ENCODE data around the gene MASP1.

The MASP1 gene

DNA sequence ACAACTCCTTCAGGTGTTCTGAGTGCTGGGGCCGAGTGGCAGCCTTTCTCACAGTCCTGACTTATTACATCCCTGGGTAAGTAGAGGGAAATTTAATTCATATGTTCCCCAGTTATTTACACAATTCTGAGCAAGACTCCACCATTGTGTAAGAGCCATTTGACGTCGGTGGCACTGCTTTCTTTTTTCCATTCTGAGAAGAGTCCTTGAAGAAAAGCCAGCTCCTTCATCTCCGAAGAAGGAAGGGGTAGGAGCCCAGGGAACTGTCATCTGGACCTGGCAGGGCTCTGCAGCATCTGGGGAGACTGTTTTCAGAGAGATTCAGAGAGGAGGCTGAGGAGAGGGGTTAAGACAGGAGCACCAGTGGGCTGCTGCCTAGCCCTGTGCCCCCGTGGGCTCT lies 22.6 kb upstream of the MASP1 start:
- H3K27ac ChIP-seq, result no peak overlapping the region

DNA sequence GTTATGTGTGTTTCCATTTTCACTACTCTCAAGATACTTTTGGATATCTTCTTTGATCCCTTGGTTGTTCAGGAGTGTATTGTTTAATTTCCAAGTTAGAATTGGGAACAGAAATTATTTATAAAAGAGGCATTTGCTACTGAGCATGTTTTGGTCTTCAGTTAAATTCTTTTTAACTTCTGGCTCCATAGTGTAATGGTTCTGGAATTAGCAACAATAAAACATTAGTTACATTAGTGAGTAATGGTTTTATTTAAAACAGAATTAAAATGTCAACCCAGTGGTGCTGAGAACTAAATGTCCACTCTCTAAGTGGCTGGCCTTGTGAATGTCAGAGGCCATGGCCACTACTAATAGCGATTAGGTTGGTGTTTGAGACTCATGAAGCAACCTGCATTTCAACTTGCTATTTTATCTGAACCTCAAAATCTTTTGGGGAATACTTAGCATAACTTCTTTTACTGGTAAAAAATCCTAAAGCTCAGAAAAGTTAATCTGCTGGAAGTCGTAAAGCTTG lies 19.5 kb upstream of the MASP1 start:
- no peak for TF ChIP-seq ZFX (IDR thresholded peaks at IDR 0.05; ENCODE audit: borderline replicate concordance)
- TF ChIP-seq, protein P1, sequence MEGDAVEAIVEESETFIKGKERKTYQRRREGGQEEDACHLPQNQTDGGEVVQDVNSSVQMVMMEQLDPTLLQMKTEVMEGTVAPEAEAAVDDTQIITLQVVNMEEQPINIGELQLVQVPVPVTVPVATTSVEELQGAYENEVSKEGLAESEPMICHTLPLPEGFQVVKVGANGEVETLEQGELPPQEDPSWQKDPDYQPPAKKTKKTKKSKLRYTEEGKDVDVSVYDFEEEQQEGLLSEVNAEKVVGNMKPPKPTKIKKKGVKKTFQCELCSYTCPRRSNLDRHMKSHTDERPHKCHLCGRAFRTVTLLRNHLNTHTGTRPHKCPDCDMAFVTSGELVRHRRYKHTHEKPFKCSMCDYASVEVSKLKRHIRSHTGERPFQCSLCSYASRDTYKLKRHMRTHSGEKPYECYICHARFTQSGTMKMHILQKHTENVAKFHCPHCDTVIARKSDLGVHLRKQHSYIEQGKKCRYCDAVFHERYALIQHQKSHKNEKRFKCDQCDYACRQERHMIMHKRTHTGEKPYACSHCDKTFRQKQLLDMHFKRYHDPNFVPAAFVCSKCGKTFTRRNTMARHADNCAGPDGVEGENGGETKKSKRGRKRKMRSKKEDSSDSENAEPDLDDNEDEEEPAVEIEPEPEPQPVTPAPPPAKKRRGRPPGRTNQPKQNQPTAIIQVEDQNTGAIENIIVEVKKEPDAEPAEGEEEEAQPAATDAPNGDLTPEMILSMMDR (IDR thresholded peaks at IDR 0.05), result no peak
- H3K27ac ChIP-seq, result no peak overlapping the region

More for the DNA sequence above, 22.6 kb upstream of the MASP1 start:
- TF ChIP-seq, protein P1 (IDR thresholded peaks at IDR 0.05), result no peak
- TF ChIP-seq ZFX (IDR thresholded peaks at IDR 0.05; ENCODE audit: borderline replicate concordance), result no peak

GRCh38 chr3:187310226-187310625 lies 18.7 kb upstream of the MASP1 start:
- H3K27ac ChIP-seq, result no peak overlapping the region
- TF ChIP-seq ZFX (IDR thresholded peaks at IDR 0.05; ENCODE audit: borderline replicate concordance), result no peak
- TF ChIP-seq, protein P1 (IDR thresholded peaks at IDR 0.05), result no peak

- H3K27ac ChIP-seq, result no peak overlapping the region
- TF ChIP-seq ZFX (IDR thresholded peaks at IDR 0.05; ENCODE audit: borderline replicate concordance), result no peak
- TF ChIP-seq, protein P1 (IDR thresholded peaks at IDR 0.05), result no peak
Measured at GRCh38 chr3:187305881-187306280, 14.3 kb upstream of the MASP1 start.

- TF ChIP-seq, protein P1 (IDR thresholded peaks at IDR 0.05), result no peak
- no peak for TF ChIP-seq ZFX (IDR thresholded peaks at IDR 0.05; ENCODE audit: borderline replicate concordance)
- H3K27ac ChIP-seq, result no peak overlapping the region
Measured at GRCh38 chr3:187299611-187300010, 8.1 kb upstream of the MASP1 start.

DNA sequence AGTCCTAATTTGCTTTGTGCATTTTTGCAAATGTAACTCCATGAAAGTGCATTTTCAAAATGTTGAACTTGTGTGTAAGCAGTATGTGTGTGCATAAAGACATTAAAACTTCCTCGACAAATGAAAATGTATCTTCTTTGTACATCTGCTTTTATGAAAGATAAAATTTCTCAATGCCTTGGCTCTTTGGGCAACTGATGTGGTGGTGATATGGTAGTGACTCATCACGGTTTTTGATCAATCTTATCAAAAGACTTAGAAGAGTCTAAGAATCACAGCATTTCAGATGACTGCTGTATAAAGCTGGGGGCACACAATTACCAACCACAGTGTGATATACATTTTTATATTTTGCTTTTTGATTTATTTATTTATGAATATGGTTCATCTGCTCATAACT lies 5.4 kb upstream of the MASP1 start:
- H3K27ac ChIP-seq, result no peak overlapping the region
- no peak for TF ChIP-seq ZFX (IDR thresholded peaks at IDR 0.05; ENCODE audit: borderline replicate concordance)
- TF ChIP-seq, protein P1 (IDR thresholded peaks at IDR 0.05), result no peak

- TF ChIP-seq, protein P1 (IDR thresholded peaks at IDR 0.05), result no peak
- TF ChIP-seq ZFX (IDR thresholded peaks at IDR 0.05; ENCODE audit: borderline replicate concordance), result no peak
- H3K27ac ChIP-seq, result no peak overlapping the region
Measured at GRCh38 chr3:187296058-187296457, 4.5 kb upstream of the MASP1 start.
